GM18520 (cell line): ENCODE data around the gene SRD5A2.

ENCODE experiments used
- ATAC-seq: cut with Tn5 transposase; IDR thresholded peaks from one replicate; pipeline ENCODE4 v1.9.1; 2021; ENCODE audit not compliant: unreplicated experiment

SRD5A2 gene

GRCh38 chr2:31580321-31581117, at the start of gene SRD5A2:
TSS of gene SRD5A2 (minus strand) at chr2:31580938. CDS start at chr2:31580900, 38 bp downstream.
- no peak for ATAC-seq

GRCh38 chr2:31606509-31606908, 25.8 kb upstream of the SRD5A2 start:
- no peak for ATAC-seq

GRCh38 chr2:31598694-31599093, 18.0 kb upstream of the SRD5A2 start:
- ATAC-seq, result no peak

- ATAC-seq, result no peak
Measured at GRCh38 chr2:31586230-31586629, 5.5 kb upstream of the SRD5A2 start.

GRCh38 chr2:31581124-31581795, 522 bp upstream of the SRD5A2 start:
- ATAC-seq, result no peak

- ATAC-seq, result no peak
Measured at GRCh38 chr2:31579996-31580320, 780 bp downstream of the SRD5A2 start.

GRCh38 chr2:31578316-31578715, 2.4 kb downstream of the SRD5A2 start:
- ATAC-seq, result no peak

GRCh38 chr2:31577143-31577542, 3.6 kb downstream of the SRD5A2 start:
- ATAC-seq, result no peak

- no peak for ATAC-seq
Measured at GRCh38 chr2:31568585-31569201, 12.0 kb downstream of the SRD5A2 start.

GRCh38 chr2:31567679-31568078, 13.1 kb downstream of the SRD5A2 start:
- no peak for ATAC-seq

- no peak for ATAC-seq
Measured at GRCh38 chr2:31563273-31563839, 17.4 kb downstream of the SRD5A2 start.

- ATAC-seq, result no peak
Measured at GRCh38 chr2:31561823-31562222, 18.9 kb downstream of the SRD5A2 start.

GRCh38 chr2:31558401-31559295, 22.1 kb downstream of the SRD5A2 start:
- no peak for ATAC-seq

GRCh38 chr2:31556940-31557339, 23.8 kb downstream of the SRD5A2 start:
- ATAC-seq, result no peak

- no peak for ATAC-seq
Measured at GRCh38 chr2:31555967-31556706, 24.6 kb downstream of the SRD5A2 start.

- no peak for ATAC-seq
Measured at GRCh38 chr2:31553362-31553761, 27.4 kb downstream of the SRD5A2 start.

- ATAC-seq, result no peak
Measured at GRCh38 chr2:31547485-31547884, 33.3 kb downstream of the SRD5A2 start.

GRCh38 chr2:31541853-31542252, 38.9 kb downstream of the SRD5A2 start:
- ATAC-seq, result no peak

GRCh38 chr2:31539505-31539904, 41.2 kb downstream of the SRD5A2 start:
- ATAC-seq, result no peak

- ATAC-seq, result no peak
Measured at GRCh38 chr2:31535768-31536167, 45.0 kb downstream of the SRD5A2 start.
